GM18502 (cell line): ENCODE results near the gene ABCD4.
"Not testable (repeated sequence)": the region's sequence is repeated elsewhere in the genome, so short reads cannot be mapped to it uniquely, and the experiment has no call there.

Source experiments
- ATAC-seq: cut with Tn5 transposase; IDR thresholded peaks from one replicate; pipeline ENCODE4 v1.9.1; 2021; ENCODE audit warnings: mild to moderate bottlenecking; ENCODE audit not compliant: unreplicated experiment, poor library complexity

Gene ABCD4

GRCh38 chr14:74302634-74303569, at the start of gene ABCD4:
Gene ABCD4 (minus strand): TSS chr14:74302934. CDS start chr14:74302912, 22 bp downstream.
- peak; percentile 96 for ATAC-seq

- ATAC-seq, result no peak
These were observed 48.2 kb upstream of the ABCD4 start for GRCh38 chr14:74350928-74351323.

DNA sequence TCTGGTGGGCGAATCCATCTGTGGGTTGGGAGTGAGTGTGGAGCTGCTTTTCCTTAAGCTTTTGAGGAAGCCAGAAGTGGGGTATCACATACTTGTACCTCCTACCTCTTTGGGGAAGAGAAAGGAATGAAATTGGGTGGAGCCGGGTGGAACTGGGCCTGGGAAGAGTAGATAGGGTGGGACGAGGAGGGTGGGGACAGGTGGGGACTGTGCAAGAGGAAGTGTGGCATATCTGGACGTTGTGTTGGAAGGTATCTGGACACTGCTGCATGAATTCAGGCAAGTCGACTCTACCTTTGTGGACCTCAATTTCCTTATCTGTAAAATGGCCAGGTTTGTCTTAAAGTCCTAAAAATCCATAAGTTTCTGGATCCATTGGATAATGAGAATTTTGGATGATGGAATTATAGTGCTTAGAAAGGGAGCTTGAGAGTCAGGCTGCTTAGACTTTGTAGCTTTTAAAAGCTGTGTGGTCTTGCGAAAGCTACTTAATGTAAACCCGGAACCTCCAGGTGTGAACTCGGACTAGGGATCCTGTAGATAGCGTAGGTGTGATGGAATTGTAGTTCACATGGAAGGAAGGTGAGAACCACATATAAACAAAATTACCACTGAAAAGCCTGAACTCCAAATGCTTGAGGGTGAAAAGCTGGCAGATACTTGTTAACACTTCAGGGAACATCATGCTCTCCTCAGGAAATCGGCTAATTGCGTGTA, 47.6 kb upstream of the ABCD4 start:
- ATAC-seq, result no peak

- no peak for ATAC-seq
These were observed 47.0 kb upstream of the ABCD4 start for GRCh38 chr14:74349757-74350156.

DNA sequence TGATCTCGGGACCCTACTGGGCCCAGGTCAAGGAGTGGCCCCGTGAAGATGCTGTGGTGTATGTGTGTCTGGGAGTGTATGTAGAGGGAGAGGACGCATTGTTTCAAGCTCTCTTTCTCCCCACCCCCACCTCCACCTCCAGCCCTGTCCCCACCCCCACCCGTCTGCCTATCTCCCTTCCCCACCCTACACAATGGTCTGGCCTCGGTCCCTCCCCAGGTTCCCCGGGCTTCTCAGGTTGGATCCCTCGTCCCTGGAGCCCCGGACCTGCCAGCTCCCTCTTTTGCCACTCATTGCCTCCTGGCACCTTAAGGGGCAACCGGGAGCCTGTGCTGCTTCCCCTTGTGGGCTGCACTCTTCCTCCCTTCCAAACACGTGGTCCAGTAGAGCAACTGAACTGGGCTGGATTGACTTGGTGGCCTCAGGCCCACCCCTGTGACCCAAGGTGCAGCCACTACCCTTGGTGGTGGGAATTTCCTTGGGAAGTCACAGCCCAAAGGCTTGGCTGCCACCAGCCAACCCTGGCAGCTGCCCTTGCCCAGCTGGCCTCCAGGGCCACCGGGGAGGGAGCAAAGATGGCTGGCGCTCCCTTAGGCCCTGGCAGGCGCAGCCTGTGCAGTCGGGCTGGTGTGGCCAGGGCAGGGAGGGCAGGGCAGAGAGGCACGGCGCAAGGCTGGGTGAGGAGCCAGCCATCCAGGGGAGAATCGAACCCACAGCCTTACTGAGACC, 46.2 kb upstream of the ABCD4 start:
- ATAC-seq, result no peak

- ATAC-seq, result no peak
These were observed 45.6 kb upstream of the ABCD4 start, which contains the start of gene VRTN for GRCh38 chr14:74348241-74348734. Gene VRTN (plus strand): TSS chr14:74348471. CDS start chr14:74356784, 8,313 bp downstream.

DNA sequence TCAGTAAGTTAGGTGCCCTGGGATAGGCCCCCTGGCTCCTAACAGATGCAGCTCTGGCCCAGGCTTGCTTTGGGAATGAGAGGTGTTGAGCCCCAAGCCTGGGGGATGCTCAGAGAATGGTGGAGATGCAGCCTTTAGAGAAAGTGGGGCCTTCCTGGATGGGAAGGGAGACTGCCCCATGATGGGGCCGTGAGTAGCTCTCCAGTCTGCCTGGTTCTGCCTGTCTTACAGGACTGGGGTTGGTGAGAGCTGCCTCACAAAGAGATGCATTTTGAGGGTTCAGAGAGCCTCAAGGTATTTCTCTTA, 45.0 kb upstream of the ABCD4 start:
- no peak for ATAC-seq

DNA sequence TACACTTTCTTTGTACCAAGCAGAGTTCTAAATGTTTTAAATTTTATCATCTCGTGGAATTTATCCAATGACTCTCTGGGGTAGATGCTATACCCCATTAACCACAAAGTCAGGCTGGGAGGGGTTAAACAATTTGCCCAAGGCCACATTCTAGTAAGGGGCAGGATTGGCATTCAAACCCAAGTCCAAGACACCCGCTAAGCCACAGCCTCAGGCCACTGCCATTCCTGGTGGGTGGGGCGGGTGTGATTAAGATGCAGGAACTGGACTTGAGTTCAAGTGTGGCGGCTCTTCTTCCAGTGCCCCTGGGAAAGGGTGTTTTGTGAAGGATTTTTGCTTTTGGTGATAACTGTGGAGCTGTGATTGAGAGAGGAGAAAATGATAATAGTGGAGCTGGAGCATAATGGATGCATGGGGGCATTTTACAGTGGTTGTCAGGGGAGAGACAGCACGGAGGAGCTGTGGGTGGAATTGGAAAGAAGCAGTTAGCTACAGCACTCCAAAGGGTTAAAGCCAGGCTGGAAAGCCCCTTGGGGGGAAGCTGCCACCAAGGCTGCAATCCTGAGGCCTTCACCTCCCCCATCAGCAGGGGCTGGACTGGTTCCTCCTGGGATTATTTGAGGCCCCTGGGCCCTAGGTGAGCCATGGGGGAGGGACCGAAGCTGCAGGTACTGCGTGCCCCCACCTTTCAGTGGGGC, 44.5 kb upstream of the ABCD4 start:
- ATAC-seq, result no peak

DNA sequence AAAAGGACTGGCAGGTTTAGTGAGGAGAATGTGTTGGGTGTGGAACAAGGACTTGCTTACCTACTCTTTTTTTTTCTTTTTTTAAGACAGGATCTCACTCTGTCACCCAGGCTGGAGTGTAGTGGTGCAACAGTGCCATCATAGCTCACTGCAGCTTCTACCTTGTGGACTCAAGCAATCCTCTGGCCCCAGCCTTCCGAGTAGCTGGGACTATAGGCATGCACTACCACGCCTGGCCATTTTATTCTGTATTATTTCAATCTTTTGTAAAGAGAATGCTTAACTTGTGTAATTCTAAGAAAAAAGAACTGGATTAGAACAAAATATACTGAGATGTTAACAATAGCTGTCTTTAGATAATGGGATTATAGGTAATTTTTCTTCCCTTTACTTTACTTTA, 43.6 kb upstream of the ABCD4 start:
- ATAC-seq, result no peak

GRCh38 chr14:74333909-74334308, 31.2 kb upstream of the ABCD4 start:
- ATAC-seq, result no peak

- ATAC-seq, result not testable (repeated sequence)
These were observed 27.3 kb upstream of the ABCD4 start for GRCh38 chr14:74329950-74330552.

- no peak for ATAC-seq
These were observed 23.8 kb upstream of the ABCD4 start for GRCh38 chr14:74326369-74327152.

DNA sequence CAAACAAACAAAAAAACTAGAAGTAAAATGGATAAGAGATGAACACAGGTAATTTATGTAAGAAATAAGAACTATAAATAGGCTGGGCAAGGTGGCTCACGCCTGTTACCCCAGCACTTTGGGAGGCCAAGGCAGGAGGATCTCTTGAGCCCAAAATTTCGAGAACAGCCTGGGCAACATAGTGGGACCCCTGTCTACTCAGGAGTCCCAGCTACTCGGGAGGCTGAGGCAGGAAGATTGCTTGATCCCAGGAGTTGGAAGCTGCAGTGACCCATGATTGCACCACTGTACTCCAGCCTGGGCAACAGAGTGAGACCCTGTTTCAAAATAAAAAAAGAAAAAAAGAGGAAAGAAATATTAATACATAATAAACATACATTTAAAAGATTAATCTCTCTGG, 22.7 kb upstream of the ABCD4 start:
- ATAC-seq, result no peak

- ATAC-seq, result no peak
These were observed 22.2 kb upstream of the ABCD4 start for GRCh38 chr14:74324931-74325361.

DNA sequence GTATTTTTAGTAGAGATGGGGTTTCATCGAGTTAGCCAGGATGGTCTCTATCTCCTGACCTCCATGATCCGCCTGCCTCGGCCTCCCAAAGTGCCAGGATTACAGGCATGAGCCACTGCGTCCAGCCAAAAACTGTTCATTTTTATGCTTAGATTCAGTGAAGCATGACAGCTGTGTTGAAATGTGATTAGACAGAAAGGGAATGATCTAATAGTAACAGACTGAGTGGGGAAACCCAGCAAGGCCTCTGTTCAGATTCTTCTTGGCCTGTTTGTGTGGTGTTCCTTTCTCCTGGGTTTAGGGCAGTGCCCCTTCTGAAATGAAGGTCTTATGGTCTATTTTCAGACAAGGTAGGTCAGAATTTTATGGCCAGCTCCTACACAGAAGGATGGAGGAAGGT, 11.8 kb upstream of the ABCD4 start:
- no peak for ATAC-seq

DNA sequence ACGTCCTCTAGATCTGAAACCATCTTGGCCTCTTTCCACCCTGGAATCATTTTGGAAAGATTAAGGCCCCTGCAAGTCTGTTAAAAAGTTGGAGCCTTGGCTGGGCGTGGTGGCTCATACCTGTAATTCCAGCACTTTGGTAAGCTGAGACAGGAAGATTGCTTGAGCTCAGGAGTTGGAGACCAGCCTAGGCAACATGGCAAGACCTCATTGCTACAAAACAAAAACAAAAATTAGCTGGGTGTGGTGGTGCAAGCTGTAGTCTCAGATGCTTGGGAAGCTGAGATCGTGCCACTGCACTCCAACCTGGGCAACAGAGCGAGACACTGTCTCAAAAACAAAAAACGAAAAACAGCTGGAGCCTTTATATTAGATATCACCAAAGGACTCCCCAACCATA, 10.9 kb upstream of the ABCD4 start:
- ATAC-seq, result no peak

GRCh38 chr14:74312161-74312560, 9.4 kb upstream of the ABCD4 start:
- ATAC-seq, result no peak

DNA sequence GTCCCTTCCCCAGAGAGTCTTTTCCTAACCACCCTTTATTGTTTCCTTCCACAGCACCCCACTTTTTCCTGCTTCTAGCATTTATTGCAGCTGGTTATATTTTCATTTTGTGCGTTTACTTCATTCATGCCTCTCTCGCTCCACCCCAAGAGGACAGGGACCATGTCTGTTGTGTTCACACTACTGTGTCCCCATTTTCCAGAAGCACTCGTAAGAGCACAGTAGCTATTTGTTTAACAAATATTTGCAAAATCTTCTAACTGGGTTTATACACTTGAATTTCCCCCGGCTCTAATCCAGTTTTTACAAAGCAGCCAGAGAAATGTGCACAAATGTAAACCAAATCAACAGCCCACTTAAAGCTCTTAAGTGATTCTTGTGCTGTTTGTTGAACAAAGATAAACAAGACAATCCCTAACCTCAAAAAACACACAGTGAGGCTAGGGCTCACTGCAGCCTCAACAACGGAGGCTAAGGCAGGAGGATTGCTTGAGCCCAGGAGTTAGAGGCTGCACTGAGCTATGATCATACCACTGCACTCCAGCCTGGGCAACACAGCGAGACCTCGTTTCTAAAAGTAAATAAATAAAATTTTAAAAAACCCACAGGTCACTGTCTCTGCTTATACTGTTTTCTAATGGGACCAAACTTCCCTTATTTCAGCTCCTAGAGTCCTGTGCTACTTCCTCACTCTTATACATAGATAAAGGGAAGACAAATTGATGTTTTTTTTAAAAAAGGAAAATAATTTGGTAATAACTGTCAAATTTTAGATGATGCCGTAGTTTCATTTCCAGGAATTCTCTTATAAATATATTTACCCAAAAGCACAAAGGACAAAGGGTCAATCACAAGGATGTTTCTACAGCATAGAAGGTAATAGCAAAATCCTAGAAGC, 6.6 kb upstream of the ABCD4 start:
- no peak for ATAC-seq
